ENCODE data around the gene MPG.

The MPG gene

DNA sequence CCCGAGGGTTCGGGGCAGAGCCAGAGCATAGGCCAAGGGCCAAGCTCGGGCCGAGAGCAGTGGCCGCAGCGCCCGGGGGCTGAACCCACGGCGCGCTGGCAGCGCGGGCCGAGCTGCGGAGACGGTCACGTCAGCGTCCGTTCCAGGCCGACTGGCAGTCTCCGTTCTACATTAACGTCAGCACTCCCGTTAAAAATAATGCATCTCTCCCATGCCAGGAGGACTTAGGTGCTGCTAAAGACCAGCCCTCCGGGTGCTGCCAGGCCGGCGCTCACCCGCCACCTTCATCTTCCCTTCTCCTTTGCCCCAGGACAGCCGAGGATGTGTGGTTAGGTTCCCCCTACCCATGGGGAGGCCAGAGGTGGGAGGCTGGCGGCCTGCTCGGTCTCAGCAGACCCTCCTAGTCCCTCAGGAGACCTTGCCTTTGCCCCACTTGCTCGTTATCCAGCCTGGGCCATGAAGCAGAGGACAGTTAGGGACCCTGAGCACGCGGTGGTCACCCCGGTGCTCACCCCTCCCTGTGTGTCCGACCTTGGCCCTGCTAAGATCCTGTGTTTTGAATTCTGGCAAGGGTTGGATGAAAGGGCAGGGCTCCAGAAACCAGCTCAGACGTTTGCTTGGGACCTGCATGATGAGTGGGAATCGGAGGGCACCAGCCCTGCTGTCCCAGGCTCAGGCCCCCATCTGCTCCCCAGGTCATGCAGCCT, 572 bp downstream of the MPG start:
- no peak for DNase-seq (ENCODE audit: extremely low read depth, low read depth)

DNA sequence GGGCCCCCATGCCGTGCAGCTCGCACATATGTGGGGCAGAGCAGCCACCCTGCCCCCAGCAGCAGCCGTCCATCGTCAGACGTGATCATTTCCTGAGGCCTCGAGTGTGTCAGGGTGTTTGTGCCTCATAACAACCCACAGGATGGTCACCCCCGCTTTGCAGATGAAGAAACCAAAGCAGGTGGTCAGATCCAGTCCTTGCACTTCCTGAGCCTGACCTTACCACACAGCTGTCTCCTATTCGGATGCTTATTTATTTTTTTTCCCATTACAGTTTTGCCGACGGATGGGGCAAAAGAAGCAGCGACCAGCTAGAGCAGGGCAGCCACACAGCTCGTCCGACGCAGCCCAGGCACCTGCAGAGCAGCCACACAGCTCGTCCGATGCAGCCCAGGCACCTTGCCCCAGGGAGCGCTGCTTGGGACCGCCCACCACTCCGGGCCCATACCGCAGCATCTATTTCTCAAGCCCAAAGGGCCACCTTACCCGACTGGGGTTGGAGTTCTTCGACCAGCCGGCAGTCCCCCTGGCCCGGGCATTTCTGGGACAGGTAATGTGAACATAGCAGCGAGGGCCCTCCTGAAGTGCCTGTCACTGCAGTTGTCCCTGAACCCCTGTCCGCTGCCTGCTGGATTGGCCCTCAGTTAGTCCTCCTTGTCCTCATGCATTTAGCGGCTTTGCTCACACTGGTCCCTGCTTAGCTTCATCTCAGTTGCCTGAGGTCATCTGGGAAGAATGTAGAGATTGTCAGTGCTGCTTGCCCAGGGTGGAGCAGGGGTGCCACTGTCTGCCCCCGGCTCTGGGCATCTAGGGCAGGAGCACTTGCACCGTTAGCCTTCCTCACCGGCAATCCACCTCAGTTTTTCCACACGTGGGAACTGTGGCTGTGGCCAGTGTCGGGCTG, 1.4 kb downstream of the MPG start:
- peak overlapping the region; percentile 79 for H3K4me3 ChIP-seq (replicated peaks; ENCODE audit: low read depth, low read length)
- TF ChIP-seq CTCF (IDR thresholded peaks at IDR 0.05; ENCODE audit: low read depth, low read length, missing control alignments): no peak
- no peak for DNase-seq (ENCODE audit: extremely low read depth, low read depth)

More for the DNA sequence above, 572 bp downstream of the MPG start:
- no peak for TF ChIP-seq CTCF (IDR thresholded peaks at IDR 0.05; ENCODE audit: low read depth, low read length, missing control alignments)
- H3K4me3 ChIP-seq (replicated peaks; ENCODE audit: low read depth, low read length): peak overlapping the region; percentile 79

- DNase-seq (ENCODE audit: extremely low read depth, low read depth): no peak
- no peak for TF ChIP-seq CTCF (IDR thresholded peaks at IDR 0.05; ENCODE audit: low read depth, low read length, missing control alignments)
Measured at GRCh38 chr16:83060-83603, 5.1 kb downstream of the MPG start.

DNA sequence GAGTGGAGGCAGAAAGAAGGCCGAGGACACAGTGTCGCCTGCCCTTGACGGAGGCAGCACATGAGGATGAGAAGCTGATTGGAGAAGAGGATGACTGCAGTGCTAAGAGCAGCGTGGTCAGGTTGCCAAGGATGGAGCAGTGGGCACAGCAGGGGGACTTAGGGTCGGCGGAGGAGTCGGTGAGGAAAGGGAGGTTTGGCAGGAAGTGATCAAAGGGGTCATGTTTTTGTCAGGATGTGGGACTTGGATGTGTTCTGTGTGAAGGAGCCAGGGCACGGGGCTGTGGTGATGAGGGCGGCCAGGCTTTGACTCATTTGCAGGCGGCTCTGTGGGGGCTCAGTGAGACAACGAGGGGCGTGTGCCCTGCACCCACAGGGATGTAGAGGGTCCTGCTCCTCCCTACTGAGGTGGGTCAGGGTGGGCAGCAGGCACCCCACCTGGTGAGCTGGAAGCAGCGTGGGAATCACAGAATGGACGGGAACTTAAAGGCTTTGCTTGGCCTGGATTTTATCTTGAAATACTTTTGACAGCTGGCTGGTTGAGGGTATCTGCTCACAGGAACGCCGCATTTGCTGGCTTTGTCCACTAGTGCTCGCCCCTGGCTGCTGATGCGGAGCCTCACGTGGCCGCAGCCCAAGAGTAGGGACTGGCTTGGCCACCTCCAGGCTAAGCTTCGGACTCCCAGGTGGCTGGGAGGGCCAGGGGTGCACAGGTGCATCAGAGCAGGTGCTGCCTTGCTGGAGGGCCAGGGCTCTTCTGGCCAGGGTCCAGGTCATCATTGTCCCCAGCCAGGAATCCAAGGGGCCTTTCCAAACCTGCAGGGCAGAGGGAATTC, 6.0 kb downstream of the MPG start:
- no peak overlapping the region for H3K4me3 ChIP-seq (replicated peaks; ENCODE audit: low read depth, low read length)
- DNase-seq (ENCODE audit: extremely low read depth, low read depth): no peak
- TF ChIP-seq CTCF (IDR thresholded peaks at IDR 0.05; ENCODE audit: low read depth, low read length, missing control alignments): no peak

More at GRCh38 chr16:83060-83603, 5.1 kb downstream of the MPG start:
- H3K4me3 ChIP-seq (replicated peaks; ENCODE audit: low read depth, low read length): no peak overlapping the region

DNA sequence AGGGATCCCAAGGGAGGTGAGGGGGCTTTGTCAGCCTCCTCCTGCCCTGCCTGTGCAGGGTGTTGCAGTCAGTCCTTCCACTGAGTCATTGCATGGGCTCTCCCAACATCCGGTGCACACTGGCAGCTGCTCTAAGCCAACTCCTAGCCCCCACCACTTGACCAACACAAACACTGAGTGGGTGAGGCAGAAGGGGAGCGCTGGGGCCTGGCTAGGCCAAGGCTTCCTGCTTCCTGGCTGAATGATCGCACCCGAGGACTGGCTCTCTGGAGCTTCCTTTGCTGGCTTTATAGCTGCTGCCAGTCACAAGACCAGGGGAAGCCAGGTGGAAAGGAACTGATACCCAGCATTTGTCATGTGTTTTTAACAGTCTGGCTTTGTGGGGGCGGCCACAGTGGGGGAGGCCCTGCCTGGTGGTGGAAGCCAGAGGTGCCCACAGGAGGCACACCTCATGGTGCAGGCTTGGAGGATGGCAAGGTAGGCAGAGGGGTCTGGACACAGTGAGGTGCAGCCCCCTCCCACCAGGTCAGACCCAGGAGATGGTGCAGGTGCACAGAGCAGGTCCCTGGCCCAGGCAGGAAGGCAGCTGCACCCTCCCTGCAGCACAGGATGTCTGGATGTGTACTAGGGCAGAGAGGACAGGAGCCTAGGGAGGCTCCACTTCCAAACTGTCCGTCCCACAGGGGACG, 6.8 kb downstream of the MPG start:
- DNase-seq (ENCODE audit: extremely low read depth, low read depth): no peak
- 0 out of 2 replicates have a peak overlapping the region, but pooled peaks have one; percentile 3 for H3K4me3 ChIP-seq (replicated peaks; ENCODE audit: low read depth, low read length)
- TF ChIP-seq CTCF (IDR thresholded peaks at IDR 0.05; ENCODE audit: low read depth, low read length, missing control alignments): no peak

DNA sequence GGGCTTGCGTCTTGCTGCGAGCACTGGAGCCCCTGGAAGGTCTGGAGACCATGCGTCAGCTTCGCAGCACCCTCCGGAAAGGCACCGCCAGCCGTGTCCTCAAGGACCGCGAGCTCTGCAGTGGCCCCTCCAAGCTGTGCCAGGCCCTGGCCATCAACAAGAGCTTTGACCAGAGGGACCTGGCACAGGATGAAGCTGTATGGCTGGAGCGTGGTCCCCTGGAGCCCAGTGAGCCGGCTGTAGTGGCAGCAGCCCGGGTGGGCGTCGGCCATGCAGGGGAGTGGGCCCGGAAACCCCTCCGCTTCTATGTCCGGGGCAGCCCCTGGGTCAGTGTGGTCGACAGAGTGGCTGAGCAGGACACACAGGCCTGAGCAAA, 7.4 kb downstream of the MPG start:
- H3K4me3 ChIP-seq (replicated peaks; ENCODE audit: low read depth, low read length): no peak overlapping the region
- TF ChIP-seq CTCF (IDR thresholded peaks at IDR 0.05; ENCODE audit: low read depth, low read length, missing control alignments): no peak
- DNase-seq (ENCODE audit: extremely low read depth, low read depth): no peak

All from HFF-Myc (cell line).